H1 (cell line): ENCODE results near the gene NDUFA1.

Experiments
- CTCF ChIP-seq, 3 experiments: IDR thresholded peaks; 1 replicate in 2 of 3; 2 replicates in 1 of 3; pipeline versions ENCODE4 v1.5.1 to v1.6.1; 2011; ENCODE audit warnings: low read length in 3 of 3, mild to moderate bottlenecking in 3 of 3, inconsistent platforms in 2 of 3, low read depth in 1 of 3, moderate library complexity in 1 of 3; ENCODE audit not compliant: insufficient read depth in 1 of 3; ENCODE audit errors: control extremely low read depth in 1 of 3
- EGR1 ChIP-seq: IDR thresholded peaks from 2 replicates; pipeline ENCODE4 v1.6.1; 2011; ENCODE audit warnings: low read depth, low read length, borderline replicate concordance
- PHF8 ChIP-seq: fragments of 200-600 bp; sonication (generic); conservative IDR thresholded peaks from 2 replicates; pipeline ENCODE4 v1.7.1; 2012; ENCODE audit warnings: low read depth, mild to moderate bottlenecking, inconsistent platforms, low read length, moderate library complexity
- POLR2A ChIP-seq, 2 experiments: IDR thresholded peaks; 1 replicate in 1 of 2; 2 replicates in 1 of 2; pipeline ENCODE4 v1.6.1; 2011; ENCODE audit warnings: low read depth in 2 of 2, low read length in 2 of 2, mild to moderate bottlenecking in 2 of 2; ENCODE audit errors: control extremely low read depth in 1 of 2
- SIX5 ChIP-seq: IDR thresholded peaks from 2 replicates; pipeline ENCODE4 v1.6.1; 2011; ENCODE audit warnings: mild to moderate bottlenecking, low read depth, low read length
- SP1 ChIP-seq: IDR thresholded peaks from 2 replicates; pipeline ENCODE4 v1.6.1; 2011; ENCODE audit warnings: low read depth, low read length

DNA sequence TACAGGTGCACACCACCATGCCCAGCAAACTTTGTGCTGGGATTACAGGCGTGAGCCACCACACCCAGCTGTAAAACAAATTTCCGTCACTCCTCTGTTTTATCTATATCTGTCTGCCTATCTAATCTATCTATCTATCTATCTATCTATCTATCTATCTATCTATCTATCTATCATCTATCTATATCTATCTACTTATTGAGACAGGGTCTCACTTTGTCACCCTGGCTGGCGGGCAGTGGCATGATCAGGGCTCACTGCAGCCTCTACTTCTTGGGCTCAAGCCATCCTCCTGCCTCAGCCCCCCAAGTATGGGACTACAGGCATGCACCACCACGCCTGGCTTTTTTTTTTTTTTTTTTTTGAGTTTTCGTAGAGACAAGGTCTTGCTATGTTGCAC lies 44.7 kb downstream of the NDUFA1 start:
- TF ChIP-seq PHF8 (no peak), EGR1 (no peak), SIX5 (no peak), POLR2A (IDR thresholded peaks at IDR 0.05; ENCODE audit: control extremely low read depth in 1 of 2, low read depth in 2 of 2, low read length in 2 of 2) (no peak), CTCF (IDR thresholded peaks at IDR 0.05; ENCODE audit: control extremely low read depth in 1 of 3, insufficient read depth in 1 of 3, low read depth in 1 of 3, low read length in 3 of 3) (no peak), SP1 (no peak)
